Measurements from ENCODE around the gene ZNF70. TPM values are rescaled to one million over a fixed set of nuclear protein-coding genes. Genes with fewer than 3 reads are reported as not detected.

The ZNF70 gene
- total and polyA plus RNA-seq, 2 of the 4 experiments (the other 2 are of a cell fraction), result 2.3 to 4.3 TPM

DNA sequence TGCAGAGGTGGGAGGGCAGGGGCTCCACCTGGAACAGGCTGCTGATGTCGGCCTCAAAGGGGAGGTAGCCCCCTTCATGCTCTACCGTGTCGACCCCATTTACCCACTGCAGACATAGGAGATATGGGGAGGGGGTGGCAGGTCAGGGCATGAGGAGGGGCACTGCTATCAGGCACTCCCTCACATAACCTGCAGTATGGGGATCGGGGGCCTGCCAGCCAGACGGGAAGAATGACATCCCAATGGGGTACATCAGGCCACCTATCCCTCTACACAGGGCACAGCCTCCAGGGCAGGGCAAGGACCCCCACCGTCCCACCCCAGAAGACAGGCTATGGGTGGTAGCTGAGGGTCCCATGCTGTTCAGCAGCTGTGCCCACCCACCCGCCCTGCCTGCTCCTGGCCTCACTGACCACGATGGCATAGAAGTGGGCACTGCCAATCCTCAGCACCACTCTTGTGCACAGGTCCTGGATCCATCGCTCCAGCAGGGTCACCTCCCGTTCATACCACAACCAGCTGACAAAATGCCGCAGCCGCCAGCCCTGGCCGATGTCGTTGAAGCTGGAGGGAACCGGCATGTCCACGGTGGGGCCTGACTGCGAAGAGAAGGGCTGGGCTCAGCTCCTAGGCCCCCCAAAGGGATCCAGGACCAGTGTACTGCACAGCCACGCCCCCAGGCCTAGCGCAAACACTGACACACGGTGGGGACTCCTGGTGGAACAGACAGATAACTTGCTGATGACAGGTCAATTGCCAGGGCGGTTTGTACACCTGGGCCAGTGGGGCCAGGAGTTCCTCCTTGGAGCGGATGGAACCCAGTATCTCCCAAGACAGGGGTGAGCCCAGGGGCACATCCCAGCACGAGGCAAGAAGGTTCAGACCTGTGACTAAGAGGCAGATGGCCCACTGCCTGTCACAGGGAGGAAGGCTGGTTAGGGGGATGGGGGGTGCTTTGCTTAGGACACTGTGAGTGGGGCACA, 36.0 kb downstream of the ZNF70 start:
- Histone ChIP-seq H3K4me2 (ENCODE audit: low read depth, low read length) (no peak overlapping the region), H4K5ac (ENCODE audit: low read depth, low read length) (no peak overlapping the region), H3K4me3 (ENCODE audit: insufficient read depth, low read depth, low read length) (no peak overlapping the region), H2BK5ac (ENCODE audit: low read depth, low read length, poor library complexity, severe bottlenecking) (no peak overlapping the region), H2BK20ac (ENCODE audit: low read depth, low read length) (no peak overlapping the region), H3K27me3 (ENCODE audit: control insufficient read depth, insufficient read depth, low read length) (no peaks in the 10 kb centered on the region), H3K36me3 (ENCODE audit: control insufficient read depth, insufficient read depth, low read length) (peaks cover 18% of the 10 kb centered on the region), H2AFZ (replicated peaks; ENCODE audit: low read length, poor library complexity) (no peak overlapping the region), H3K23ac (ENCODE audit: low read depth, low read length) (no peak overlapping the region), H2AK5ac (ENCODE audit: low read depth, low read length) (no peak overlapping the region), H3K27ac (ENCODE audit: insufficient read depth, low read length) (no peak overlapping the region), H3K9me3 (ENCODE audit: control insufficient read depth, insufficient read depth, low read length) (no peaks in the 10 kb centered on the region), H3K14ac (replicated peaks; ENCODE audit: low read depth, low read length) (no peak overlapping the region), H3K4me1 (ENCODE audit: control insufficient read depth, insufficient read depth, low read length) (0 out of 2 replicates have a peak, but pooled peaks cover 5% of the 10 kb centered on the region), H3K18ac (ENCODE audit: low read depth, low read length) (no peak overlapping the region), H4K91ac (ENCODE audit: insufficient read depth, low read depth, low read length) (no peak overlapping the region), H4K20me1 (ENCODE audit: insufficient read depth, low read length) (no peaks in the 10 kb centered on the region), H3K9ac (ENCODE audit: low read depth, low read length) (no peak overlapping the region), H3K4ac (ENCODE audit: low read depth, low read length) (no peak overlapping the region), H3K9me1 (ENCODE audit: insufficient read depth, low read length) (peaks cover 14% of the 10 kb centered on the region), H3K79me1 (ENCODE audit: low read depth in 1 of 2, low read length in 2 of 2) (peaks cover 10 to 32% of the 10 kb centered on the region in 2 experiments), H3K56ac (ENCODE audit: extremely low read depth, insufficient read depth, low read length) (no peak overlapping the region), H2AK9ac (replicated peaks; ENCODE audit: low read depth, low read length, poor library complexity) (no peak overlapping the region), H2BK15ac (ENCODE audit: low read depth, low read length) (no peak overlapping the region), H2BK120ac (ENCODE audit: low read depth, low read length) (no peak overlapping the region), H4K8ac (ENCODE audit: low read depth in 2 of 2, low read length in 2 of 2) (no peak overlapping the region)
- no peak for DNase-seq
- no TSS peak for BruUV-seq (replicated peaks)
- in situ Hi-C loops (cut with MboI; ENCODE audit: low sequenced_read_pairs) (no loop called here), intact Hi-C loops (cut with micrococcal nuclease) (no loop called here), dilution Hi-C loops (cut with HindIII; ENCODE audit: low sequenced_read_pairs, unreplicated experiment) (no loop called here)
- POLR2A ChIA-PET (ENCODE audit: unreplicated experiment), result no interaction called here
- no peak for ATAC-seq (ENCODE audit: low read depth)
- no peak for TF ChIP-seq NFE2L2 (IDR thresholded peaks at IDR 0.05; ENCODE audit: low read depth, low read length)
- no peak for TF ChIP-seq SMC3 (IDR thresholded peaks at IDR 0.05; ENCODE audit: low read depth, low read length)
- no peak for TF ChIP-seq BHLHE40 (IDR thresholded peaks at IDR 0.05; ENCODE audit: low read depth, low read length)
- TF ChIP-seq, protein P1, sequence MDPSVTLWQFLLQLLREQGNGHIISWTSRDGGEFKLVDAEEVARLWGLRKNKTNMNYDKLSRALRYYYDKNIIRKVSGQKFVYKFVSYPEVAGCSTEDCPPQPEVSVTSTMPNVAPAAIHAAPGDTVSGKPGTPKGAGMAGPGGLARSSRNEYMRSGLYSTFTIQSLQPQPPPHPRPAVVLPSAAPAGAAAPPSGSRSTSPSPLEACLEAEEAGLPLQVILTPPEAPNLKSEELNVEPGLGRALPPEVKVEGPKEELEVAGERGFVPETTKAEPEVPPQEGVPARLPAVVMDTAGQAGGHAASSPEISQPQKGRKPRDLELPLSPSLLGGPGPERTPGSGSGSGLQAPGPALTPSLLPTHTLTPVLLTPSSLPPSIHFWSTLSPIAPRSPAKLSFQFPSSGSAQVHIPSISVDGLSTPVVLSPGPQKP (IDR thresholded peaks at IDR 0.05; ENCODE audit: borderline replicate concordance, low read depth, low read length), result no peak
- no peak for TF ChIP-seq RCOR1 (IDR thresholded peaks at IDR 0.05; ENCODE audit: insufficient replicate concordance, low read length)
- TF ChIP-seq, protein P2, sequence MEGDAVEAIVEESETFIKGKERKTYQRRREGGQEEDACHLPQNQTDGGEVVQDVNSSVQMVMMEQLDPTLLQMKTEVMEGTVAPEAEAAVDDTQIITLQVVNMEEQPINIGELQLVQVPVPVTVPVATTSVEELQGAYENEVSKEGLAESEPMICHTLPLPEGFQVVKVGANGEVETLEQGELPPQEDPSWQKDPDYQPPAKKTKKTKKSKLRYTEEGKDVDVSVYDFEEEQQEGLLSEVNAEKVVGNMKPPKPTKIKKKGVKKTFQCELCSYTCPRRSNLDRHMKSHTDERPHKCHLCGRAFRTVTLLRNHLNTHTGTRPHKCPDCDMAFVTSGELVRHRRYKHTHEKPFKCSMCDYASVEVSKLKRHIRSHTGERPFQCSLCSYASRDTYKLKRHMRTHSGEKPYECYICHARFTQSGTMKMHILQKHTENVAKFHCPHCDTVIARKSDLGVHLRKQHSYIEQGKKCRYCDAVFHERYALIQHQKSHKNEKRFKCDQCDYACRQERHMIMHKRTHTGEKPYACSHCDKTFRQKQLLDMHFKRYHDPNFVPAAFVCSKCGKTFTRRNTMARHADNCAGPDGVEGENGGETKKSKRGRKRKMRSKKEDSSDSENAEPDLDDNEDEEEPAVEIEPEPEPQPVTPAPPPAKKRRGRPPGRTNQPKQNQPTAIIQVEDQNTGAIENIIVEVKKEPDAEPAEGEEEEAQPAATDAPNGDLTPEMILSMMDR (conservative IDR thresholded peaks at IDR 0.05; ENCODE audit: low read depth, low read length), result no peak
- no peak for TF ChIP-seq FOS (IDR thresholded peaks at IDR 0.05; ENCODE audit: low read depth, low read length)
- TF ChIP-seq RFX5 (IDR thresholded peaks at IDR 0.05; ENCODE audit: low read depth, low read length), result no peak
- no peak for TF ChIP-seq MAZ (IDR thresholded peaks at IDR 0.05; ENCODE audit: borderline replicate concordance, low read depth, low read length)
- TF ChIP-seq, protein P3, sequence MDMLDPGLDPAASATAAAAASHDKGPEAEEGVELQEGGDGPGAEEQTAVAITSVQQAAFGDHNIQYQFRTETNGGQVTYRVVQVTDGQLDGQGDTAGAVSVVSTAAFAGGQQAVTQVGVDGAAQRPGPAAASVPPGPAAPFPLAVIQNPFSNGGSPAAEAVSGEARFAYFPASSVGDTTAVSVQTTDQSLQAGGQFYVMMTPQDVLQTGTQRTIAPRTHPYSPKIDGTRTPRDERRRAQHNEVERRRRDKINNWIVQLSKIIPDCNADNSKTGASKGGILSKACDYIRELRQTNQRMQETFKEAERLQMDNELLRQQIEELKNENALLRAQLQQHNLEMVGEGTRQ (IDR thresholded peaks at IDR 0.05; ENCODE audit: low read depth, low read length), result no peak
- CTCF ChIA-PET, result no interaction called here
- WGBS, 2 experiments (ENCODE audit: extremely low coverage in 2 of 2, insufficient read length in 1 of 2), result 77% methylated on average over 5 of the region's 23 CpGs; no CpG with 5 or more reads in 1 of the 2 experiments

Measured in IMR-90 (cell line).